AML-193 (cell line): Measurements from ENCODE around the gene TUBA4B.
"Not testable (repeated sequence)": the region's sequence is repeated elsewhere in the genome, so short reads cannot be mapped to it uniquely, and the experiment has no call there.

ENCODE experiments used
- DNase-seq, 2 experiments: peaks; one replicate each; lab custom pipeline; 2025; lab: John Stamatoyannopoulos, UW

Gene TUBA4B

DNA sequence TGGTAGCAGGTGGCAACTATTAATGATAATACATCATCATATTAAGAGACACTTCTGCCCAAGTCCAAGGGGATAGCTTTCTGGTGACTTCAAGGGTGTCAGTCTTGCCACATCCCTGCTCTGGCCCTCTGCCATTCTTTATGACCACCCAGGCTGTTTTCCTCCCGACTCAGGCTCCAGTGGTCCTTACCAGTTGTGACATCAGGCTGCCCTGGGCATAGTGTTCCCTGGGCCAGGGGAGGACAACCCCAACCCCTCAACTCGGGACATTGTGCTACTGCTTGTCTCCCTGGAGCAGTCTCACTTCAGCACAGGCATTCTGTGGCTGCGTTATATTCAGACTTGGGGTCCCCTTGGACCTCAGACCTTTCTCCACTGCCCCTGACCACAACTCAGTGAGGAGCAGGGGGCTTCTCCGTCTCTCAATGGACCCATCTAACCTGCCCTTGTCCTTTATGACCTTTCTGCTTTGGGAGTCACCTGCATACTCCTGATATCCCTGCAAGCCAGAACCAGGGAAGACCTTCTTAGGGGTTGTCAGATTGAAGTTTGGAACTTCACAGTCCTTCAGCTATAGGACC is 39.0 kb downstream of the TUBA4B start:
- no peak for DNase-seq

DNA sequence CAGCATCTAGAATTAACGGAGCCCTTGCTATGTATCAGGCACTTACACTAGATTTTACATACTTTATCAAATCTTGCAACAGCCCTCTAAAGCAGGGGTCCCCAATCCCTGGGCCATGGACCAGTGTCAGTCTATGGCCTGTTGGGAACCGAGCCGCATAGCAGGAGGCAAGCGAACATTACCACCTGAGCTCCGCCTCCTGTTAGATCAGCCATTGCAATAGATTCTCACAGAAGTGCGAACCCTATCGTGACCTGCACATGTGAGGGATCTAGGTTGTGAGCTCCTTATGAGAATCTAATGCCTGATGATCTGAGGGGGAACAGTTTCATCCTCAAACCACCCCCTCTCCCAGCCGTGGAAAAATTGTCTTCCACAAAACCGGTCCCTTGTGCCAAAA is 39.6 kb downstream of the TUBA4B start:
- no peak for DNase-seq

DNA sequence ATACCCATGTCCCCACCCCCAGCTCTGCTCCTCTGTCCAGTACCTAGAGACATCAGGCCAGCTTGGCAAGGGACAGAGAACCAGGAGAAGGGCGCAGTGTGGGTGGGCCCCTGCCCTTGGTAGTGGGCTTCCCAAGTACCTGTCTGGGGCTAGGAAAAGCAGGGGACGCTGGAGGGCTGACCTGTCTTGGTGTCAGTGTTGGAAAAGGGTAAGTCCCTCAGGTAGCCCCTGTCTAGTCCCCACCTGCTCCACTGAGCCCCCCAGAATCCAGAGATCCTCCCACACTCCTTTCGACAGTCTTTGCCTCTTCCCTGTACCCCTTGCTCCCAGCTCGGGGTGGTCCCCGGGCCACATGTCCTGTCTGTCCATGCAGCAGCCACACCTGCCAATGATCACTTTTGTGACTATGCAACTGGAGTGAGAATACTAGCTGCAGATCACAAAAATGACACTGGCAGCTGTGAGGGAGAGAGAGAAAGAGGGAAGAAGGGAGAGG is 40.7 kb downstream of the TUBA4B start:
- DNase-seq, result no peak

DNA sequence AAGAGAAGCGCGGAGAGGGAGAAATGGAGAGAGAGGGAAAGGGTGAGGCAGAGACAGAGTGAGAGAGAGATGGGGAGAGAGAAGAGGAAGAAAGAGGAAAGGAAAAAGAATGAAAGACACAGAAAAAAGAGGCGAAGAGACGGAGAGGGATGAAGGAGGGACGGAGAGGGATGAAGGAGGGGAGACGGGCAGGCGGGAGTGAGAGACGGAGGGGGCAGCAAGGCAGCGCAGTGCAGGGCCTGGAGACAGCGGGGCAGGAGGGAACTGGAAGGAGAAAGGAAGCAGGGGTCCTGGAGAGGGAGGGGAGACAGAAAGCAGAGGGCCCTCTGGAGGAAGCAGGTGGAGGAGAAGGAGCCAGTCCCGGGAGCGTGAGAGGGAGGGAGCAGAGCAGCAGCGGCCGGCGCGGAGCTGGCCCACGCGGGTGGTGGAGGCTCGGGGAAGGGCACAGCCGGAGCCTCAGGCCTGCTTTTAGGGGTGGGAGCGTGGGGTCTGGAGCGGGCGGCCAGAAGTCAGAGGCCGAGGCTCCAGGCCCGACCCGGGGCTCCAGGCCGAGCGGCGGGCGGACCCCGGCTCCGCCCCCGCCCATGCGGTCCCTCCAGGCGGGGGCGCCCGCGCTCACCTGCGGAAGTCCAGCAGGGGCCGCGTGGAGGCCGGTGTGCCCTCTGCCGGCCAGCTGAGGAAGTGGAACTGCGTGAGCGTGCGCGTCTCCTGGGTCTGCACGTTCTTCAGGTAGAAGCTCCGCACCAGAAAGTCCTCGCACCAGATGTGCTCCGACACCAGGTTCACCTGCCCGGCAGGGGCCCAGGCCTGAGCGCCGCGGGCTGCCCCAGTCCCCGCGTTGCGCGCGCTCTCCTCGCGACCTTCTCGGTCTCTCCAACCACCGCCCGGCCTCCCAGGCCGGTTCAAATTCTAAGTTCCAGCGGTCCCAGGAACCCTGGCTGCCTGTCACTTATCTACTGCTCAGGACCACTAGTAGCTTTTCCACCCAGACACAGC is 41.6 kb downstream of the TUBA4B start:
- peak; percentile 58 to 62 for DNase-seq

DNA sequence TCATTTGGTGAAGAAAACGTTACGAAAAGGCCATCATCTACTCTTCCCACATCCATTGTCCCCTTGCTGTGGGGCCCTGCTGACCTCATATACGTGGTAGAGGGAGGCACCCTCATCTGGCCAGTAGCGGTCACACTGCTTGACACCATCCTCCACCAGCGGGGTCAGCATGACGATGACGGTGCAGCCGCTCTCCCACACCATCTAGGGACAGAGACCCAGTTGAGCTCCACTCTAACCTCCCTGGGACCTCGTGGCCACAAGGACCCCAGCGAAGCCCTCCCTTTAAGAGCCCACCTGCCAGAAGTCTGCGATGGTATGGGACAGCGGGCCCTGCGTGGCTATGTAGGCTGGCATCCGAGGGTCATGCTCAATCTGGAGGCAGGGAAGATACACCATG is 43.1 kb downstream of the TUBA4B start:
- DNase-seq, result no peak

DNA sequence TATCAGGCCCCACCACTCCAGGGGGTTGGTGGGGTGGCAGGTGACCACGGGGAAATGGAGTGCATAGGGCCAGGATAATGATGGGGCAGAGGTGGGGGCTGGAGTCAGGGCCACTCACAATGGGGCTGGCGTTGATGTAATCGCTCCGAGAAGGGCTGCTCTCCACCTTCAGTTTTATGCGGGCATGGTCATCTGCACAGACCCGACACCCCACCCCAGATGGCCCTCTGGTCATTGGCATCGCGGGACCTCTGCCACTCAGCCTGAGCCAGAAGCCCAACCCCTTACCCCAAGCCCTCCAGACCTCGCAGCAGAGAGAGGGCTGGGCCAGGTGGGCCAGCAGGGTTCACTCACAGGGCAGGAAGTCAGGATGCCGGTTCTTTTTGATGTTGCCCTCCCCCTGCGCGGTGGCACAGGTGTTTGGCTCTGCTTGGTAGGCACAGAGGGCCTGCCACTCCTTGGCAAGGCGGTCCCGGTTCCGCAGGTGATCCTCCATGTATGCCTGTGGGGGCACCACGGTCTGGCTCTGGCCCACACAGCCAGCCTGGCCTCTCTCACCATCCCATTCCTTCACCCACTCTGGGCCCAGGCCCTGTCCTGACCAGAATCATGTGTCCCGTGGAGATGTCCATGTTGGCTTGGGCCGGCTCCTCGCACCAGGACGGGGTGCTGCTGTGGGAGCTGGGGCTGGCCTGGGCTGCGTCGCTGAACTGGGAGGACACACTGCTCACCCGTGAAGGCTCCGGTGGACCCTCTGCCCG is 43.8 kb downstream of the TUBA4B start:
- DNase-seq, result no peak

DNA sequence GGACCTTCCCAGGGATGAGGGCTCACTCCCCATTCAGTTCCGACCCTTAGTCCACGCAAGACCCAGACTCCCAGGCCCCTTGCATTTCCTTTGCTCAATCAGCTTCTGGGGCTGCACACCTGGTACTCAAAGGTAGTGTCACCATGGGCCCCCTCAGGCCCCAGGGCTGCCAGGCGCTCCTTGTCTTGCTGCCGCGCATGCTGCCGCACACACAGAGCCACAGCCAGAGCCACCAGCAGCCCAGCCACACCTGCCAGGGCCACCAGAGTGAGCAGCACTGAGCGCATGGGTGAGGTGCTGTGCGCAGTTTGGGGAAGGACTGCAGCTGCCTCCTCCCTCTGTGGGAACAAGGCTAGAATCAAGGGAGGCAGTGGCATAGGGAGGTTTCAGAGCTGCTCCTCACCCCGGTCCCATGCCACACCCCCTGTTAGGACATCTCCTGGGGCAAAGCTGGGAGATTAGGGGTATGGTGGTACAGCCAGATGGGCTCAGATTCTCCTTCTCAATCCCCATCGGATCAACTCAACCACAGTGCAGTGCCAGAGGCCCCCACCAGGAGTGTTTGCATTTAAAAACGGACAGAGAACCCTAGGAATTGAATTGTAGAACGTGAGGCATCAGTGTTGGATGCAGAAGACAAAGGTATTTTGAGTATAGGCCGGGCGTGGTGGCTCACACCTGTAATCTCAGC is 44.9 kb downstream of the TUBA4B start:
- DNase-seq, result no peak

DNA sequence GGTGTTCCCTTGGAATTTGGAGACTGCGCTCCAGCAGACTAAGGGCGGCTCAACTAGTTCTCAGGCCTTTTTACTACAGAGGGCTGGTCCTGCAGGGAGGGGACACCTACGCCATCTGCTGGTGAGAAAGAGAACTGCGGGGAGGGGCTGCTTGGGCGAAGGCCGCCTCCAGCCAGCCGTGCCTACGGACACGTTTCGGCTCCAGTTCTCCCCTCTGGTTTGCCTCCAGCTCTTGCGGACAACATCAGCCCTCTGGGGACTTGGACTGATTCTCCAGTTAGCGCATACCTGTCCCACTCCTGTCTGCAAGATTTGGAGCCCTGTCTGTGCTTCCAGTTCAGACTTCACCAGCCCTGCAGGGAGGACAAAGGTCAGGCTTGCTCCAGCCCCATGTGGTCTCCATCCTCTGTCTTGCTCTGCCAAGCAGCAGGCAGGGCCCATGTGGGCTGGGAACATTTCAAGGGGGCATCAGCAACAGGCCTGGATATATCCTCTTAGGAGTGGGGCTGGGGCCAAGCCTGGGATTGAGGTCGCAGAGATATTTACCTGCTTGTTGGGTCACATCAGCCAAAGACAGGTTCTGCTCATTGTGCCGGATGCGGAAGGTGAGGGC is 45.8 kb downstream of the TUBA4B start:
- DNase-seq, result peak; percentile 44 to 56

DNA sequence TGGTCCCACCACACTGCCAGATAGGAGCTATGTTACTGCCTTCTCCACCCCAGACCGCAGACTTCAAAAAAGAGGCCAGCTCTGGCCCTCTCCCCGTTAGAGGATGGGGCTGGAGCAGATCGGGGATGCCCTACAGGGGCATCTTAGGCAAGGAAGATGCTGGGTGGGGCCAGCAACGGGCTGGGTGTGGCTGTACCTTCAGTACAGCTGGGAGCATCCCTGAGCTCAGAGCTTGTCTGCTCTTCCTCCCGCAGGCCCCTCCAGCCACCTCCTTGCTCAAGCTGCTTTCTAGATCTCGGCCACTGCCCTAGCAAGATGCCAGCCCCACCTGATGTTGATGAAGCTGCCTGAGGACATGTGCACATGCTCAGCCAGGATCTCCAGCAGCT is 46.3 kb downstream of the TUBA4B start:
- no peak for DNase-seq

DNA sequence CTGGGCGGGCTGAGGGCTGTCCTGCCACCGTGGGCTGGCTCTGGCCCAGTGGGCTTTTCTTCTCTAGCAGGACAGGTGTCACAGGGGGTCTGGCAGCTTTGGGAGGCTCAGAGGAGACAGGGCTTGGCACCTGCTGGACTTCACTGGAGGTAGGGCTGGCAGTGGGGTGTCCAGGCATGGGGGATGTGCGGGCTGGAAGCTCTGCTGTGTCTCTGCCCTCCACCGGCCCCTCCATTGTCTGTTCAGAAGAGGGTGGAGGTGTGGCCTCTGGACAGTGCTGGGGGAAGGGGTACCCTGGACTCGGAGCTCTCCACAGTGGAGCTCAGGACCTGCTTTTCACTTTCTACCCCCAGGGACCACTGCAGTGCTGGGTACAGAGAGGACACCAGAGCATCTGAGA is 47.0 kb downstream of the TUBA4B start:
- DNase-seq, result no peak

DNA sequence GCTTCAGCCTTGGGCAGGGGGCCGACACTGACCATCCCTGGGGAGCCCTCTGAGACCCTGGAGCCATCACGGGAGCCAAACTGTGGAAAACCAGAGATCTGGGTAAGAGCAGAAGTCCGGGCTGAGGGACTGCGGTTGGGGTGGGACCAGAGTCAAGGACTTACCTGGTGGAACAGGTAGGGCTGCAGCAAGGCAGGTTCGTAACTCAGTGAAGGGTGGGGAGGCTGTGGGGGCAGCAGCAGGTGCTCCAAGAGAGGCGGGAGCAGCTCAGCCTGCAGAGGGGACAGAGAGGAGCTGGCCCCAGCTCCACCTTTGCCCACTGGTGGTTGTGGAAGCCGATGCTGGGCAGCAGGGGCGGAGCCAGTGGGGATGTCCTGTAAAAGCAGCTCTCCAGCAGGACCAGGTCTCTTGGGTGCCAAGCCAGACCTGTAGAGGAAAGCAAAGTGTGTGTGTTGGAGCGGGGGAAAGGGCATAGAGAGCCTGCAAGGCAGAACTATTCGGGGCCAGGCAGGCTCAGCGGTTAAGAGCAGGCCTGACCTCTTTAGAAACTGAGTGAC is 49.4 kb downstream of the TUBA4B start:
- no peak for DNase-seq

DNA sequence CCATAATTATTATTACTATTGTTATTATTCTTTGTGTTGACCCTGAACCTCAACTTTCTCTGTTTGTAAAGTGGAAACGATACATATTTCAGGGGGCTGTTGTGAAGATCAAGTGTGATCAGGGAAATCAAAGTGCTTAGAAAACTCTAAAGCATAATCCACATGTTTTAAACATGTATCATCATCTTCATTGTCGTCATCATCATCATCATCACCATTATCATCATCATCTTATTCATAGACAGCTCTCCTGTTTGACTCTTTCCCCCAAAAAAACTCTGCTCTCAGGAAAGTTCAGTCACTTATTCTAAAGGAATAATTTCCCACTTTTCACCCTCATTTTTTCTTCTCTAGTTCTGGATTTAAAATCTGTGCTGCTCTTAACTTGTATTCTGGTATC is 51.2 kb downstream of the TUBA4B start:
- no peak for DNase-seq

DNA sequence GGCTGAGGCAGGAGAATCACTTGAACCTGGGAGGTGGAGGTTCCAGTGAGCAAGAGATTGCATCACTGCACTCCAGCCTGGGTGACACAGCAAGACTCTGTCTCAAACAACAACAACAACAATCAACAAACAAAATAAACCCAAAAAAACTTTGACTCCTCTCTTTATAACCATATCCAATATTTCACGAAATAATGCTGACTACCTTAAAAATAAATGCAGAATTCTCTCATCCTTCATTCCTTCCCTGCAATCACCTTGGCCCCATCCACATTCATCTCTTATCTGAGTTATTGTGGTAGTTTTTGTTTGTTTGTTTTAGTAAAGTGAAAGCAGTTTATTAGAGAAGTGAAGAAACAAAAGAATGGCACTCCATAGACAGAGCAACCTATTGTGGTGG is 53.0 kb downstream of the TUBA4B start:
- no peak for DNase-seq

DNA sequence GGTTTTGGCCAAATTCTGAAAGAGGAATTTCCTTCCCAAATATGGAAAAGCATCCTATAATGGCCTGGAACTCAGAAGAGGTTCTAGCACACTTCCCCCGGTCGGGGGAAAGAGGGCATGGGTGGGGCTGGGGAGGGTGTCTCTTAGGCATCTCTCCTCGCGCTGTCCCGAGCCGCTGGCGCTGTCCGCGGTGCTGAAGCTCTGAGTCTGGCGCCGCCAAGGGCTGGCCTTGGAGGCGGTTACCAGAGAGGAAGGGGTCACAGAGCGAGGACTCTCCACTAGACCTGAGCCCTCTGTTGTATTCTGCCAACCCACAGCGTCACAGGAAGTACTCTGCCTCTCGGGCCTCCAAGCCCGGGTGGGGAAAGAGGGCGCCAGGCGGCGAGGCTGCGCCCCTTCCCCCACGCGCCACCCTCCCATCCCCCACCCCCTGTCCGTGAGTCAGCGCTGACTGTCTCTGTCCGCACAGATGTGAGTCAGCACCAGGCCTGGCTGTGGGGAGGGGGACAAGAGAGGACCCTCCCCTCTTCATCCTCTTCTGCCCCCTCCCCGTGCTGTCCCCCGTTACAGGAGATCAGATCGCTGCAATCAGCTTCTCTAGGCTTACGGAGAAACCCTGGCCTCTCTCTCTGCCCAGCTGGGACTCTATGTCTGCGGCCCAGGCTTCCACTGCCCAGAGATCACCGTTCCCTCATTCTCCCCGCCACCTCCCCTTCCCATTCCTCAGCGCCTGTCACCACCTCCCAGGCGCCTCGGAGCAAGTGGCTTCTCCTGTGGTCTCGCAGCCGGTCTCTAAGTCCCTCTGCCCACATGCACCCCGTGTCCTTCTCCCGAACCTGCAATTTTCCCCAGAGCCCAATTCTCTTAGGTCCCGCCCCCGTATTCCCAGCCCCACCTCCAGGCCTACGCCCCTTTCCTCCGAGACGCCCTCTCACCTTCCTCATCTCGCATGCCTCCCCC is 55.4 kb downstream of the TUBA4B start:
- DNase-seq, result peak; percentile 10 to 15

DNA sequence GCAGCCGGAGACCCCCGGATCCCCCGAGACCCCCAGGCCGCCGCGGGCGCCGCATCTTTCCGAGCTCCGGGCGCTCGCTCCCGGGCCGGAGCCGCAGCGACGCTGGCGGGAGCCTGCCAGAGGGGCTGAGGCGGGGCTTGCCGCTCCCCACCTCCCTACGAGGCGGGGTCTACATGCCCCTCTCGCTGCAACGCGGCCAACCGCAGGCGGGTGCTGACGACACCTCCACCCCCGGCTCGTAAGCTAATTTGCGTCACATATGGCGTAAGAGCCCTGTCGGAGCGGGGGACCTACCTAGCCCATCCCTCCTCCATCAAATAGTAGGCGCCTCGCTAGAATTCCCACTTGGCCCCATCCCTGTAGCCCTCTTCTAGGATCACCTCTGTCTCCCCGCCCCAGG is 56.2 kb downstream of the TUBA4B start, which contains the start of gene PTPRN:
TSS of gene PTPRN (minus strand) at position 124 of the 400 bp plus-strand sequence. CDS start at position 55, 69 bp downstream.
- DNase-seq, result no peak

DNA sequence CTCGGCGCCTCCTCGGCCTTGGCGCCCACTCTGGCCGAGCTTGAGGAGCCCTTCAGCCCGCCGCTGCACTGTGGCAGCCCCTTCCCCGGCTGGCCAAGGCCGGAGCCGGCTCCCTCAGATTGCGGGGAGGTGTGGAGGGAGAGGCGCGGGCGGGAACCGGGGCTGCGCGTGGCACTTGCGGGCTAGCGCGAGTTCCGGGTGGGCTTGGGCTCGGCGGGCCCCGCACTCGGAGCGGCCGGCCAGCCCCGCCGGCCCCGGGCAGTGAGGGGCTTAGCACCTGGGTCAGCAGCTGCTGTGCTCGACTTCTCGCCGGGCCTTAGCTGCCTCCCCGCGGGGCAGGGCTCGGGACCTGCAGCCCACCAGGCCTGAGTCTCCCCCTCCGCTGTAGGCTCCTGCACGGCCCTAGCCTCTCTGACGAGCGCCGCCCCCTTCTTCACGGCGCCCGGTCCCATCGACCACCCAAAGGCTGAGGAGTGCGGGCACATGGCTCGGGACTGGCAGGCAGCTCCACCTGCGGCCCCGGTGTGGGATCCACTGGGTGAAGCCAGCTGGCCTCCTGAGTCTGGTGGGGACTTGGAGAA is 59.7 kb downstream of the TUBA4B start:
- not testable (repeated sequence) for DNase-seq

DNA sequence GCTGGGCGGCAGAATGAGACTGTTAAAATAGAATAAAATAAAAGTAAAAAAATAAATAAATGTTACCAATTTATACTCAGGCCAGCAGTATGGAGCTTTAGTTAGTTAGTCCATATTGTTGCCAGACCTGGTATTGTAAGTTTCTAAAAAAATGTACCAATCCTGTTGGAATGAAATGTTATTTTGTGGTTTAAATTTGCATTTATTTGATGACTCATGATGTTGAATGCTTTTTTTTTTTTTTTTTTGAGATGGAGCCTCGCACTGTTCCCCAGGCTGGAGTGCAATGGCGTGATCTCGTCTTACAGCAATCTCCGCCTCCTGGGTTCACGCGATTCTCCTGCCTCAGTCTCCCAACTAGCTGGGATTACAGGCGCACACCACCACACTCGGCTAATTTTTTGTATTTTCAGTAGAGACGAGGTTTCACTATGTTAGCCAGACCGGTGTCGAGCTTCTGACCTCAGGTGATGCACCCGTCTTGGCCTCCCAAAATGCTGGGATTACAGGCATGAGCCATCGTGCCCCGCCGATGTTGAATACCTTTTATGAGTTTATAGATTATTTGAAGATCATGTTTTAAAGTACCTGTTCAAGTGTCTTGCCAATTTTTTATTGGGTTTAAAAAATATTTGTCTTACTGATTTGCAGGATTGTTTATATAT is 61.9 kb downstream of the TUBA4B start:
- no peak for DNase-seq
